Hematopoietic multipotent progenitor cell treated with erythropoietin and hydrocortisone succinate and interleukin-3 and kit ligand, for 15 days (in vitro differentiated cells): Measurements from ENCODE around the gene MYOM1.

Experiments
- DNase-seq: peaks from one replicate; pipeline ENCODE4 v3.0.0-alpha.2; 2015; ENCODE audit warnings: low spot score

MYOM1 gene

GRCh38 chr18:3150274-3150673 is 69.5 kb downstream of the MYOM1 start:
- DNase-seq = no peak

GRCh38 chr18:3148930-3149535 is 70.7 kb downstream of the MYOM1 start:
- DNase-seq = no peak

- no peak for DNase-seq
Measured at GRCh38 chr18:3147935-3148554, 71.7 kb downstream of the MYOM1 start.

DNA sequence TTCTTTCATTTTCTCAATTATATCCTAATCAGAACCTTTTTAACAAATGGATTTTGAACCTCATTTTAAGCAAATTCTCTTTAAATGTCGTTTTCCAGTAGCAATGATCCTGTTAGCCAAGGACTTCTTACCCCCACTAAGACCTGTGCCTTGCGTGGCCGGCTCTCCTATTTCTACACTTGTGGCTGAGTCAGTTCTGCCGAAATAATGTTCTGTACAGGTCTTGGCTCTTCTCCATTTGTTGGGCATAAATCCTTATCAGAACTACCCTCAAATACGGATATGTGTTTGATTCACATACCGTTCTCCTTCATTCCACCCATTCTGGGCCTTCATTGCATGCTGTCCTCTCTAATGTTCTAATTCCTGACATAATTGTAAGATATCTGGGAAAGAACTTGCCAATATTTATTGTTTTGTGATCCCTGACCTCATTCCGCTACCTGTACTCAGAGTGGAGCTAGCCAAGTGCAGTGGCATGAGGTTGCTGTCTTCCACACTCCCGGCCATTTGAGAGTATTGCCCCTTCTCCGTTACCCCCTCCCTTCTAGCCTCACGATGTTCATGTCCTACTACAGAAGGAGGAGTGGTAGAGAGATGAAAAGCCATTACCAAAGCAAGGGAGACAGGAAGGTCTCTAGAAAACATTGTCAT is 78.7 kb downstream of the MYOM1 start:
- no peak for DNase-seq

- no peak for DNase-seq
Measured at GRCh38 chr18:3140342-3140741, 79.4 kb downstream of the MYOM1 start.

DNA sequence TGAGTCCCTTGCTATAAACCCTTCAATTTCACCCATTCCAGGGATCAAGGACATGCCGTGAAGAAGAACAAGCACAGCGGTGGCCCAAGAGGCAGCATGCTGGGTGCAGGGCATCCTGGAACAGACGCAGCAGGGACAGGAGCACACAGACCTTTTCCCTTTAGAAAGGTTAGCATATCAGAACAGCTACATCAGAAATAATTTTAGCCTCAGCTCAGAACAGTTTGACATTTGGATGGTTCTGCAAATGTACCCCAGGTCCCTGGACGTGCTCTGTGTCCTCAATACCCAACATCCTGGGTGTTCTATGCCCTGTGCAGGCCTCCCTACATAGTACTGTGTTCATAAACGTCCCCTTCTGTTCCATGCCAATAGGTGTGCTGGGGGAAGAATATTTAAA is 80.4 kb downstream of the MYOM1 start:
- no peak for DNase-seq

GRCh38 chr18:3138274-3138975 is 81.3 kb downstream of the MYOM1 start:
- no peak for DNase-seq

- no peak for DNase-seq
Measured at GRCh38 chr18:3135536-3135935, 84.2 kb downstream of the MYOM1 start.

GRCh38 chr18:3132700-3133099 is 87.1 kb downstream of the MYOM1 start:
- DNase-seq = no peak

DNA sequence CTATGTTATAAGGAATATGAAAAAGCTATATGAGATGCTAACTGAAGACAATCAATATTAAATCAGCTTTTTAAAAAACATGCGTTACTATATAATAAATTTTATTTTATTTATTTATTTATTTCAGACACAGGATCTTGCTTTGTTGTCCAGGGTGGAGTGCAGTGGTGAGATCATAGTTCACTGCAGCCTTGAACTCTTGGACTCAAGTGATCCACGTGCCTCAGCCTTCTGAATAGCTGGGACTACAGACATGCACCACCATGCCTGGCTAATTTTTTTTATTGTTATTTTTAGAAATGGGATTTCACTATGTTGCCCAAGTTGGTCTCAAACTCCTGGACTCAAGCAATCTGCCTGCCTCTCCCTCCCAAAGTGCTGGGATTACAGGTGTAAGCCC is 89.4 kb downstream of the MYOM1 start:
- DNase-seq = no peak

DNA sequence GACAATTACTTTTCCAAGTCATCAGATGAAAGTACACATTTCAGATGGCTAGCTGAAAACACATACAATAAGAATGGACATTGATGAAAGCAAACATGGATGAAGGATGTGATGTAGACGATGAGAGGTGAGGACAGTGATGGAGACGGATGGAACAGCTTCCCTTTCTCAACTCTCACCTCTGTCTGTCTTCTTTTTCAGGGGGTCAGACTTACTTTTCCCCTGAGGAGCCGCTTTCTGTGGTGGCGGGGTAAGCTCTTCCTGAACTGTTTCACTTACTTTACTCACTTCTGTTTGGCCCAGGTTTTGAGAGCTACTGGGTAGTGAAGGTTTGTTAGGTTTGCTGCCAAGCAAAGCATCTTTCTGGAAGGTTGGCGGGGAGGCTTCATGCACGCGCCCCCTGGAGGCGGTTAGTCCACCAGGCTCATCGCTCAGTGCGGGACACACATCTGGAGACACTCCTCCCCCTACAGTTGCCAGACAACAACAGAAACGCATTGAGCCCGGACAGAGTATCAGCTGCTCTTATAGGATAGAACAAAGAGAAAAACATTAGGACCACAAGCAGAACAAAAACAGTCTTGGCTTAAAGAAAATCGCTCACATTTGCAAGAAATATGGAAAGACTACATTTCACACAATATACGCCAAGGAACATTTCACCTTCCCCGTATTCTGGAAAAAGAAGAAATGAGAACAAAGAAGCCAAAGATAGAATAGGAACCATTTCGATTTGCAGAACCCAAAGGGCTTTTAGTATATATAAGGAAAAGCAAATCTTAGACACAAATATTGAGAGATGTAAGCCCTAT is 90.5 kb downstream of the MYOM1 start:
- peak; percentile 85 for DNase-seq

- DNase-seq = no peak
Measured at GRCh38 chr18:3126457-3127097, 93.2 kb downstream of the MYOM1 start.

GRCh38 chr18:3124822-3125221 is 94.9 kb downstream of the MYOM1 start:
- DNase-seq = no peak

GRCh38 chr18:3122851-3123250 is 96.9 kb downstream of the MYOM1 start:
- no peak for DNase-seq

GRCh38 chr18:3121259-3121658 is 98.5 kb downstream of the MYOM1 start:
- DNase-seq = no peak

GRCh38 chr18:3120356-3120755 is 99.4 kb downstream of the MYOM1 start:
- DNase-seq = no peak

DNA sequence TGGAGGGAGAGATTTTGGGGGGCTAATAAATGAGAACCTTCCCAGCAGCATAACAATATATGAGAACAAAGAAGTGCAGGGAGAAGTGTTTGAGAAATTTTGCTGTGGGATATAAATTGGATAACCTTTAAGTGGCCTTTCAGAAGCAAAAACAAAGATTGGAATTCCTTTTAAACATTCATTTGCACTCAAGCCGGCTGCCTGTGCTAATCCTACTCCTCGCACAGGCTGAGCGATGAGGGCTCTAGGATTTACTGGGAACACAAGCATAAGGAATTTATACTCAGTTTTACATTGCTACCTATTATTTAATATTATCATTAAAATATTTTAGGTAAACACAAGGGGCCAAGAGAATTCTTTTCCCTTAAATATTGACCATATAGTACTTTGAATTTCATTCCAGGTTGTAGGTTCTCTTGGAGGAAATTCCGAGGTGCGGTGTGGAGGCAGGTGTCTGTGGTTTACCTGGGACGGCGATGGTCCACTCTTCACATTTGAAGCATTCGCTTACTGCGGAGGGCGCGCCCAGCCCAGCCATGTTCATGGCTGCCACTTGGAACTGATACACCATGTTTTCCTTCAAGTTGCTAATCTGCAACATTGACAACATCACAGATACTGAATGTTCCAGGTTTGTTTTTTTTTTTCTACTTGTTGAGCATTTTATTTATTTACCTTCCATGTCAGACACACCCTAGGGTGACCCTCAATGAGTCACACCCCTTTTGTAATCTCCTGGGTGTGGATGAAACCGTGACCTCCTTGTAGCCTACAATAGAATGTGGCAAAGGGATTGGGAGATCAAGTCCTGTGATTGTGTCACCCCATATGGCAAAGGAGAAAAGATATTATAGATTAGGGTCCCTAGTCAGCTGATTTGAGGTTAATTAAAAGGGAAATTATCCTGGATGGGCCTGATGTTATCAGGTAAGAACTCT is 100.1 kb downstream of the MYOM1 start:
- DNase-seq = no peak

- no peak for DNase-seq
Measured at GRCh38 chr18:3118195-3119010, 101.4 kb downstream of the MYOM1 start.

GRCh38 chr18:3117493-3118192 is 102.1 kb downstream of the MYOM1 start:
- no peak for DNase-seq
